HG03103 (cell line): ENCODE results near the gene DAD1.
"Not testable (repeated sequence)": the region's sequence is repeated elsewhere in the genome, so short reads cannot be mapped to it uniquely, and the experiment has no call there.

ENCODE experiments used
- ATAC-seq: cut with Tn5 transposase; IDR thresholded peaks from one replicate; pipeline ENCODE4 v1.9.1; 2021; ENCODE audit warnings: low read depth; ENCODE audit not compliant: unreplicated experiment

The DAD1 gene

DNA sequence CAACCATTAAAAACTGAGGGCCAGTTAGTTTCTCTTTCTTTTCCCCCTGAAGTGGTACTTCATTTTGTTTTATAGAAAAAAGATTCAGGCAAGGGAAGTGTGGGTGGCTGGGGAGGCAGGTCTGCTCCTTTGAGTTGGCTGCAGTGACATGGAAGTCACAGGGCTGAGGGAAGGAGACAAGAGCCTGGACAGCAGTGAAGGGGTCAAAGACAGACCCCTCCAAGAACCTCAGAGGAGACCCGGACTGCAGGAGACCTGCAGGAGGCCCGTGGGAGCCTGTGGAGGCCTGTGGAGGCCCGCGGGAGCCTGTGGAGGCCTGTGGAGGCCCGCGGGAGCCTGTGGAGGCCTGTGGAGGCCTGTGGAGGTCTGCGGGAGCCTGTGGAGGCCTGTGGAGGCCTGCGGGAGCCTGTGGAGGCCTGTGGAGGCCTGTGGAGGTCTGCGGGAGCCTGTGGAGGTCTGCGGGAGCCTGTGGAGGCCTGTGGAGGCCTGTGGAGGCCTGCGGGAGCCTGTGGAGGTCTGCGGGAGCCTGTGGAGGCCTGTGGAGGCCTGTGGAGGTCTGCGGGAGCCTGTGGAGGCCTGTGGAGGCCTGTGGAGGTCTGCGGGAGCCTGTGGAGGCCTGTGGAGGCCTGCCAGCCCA is 35.0 kb downstream of the DAD1 start:
- not testable (repeated sequence) for ATAC-seq

DNA sequence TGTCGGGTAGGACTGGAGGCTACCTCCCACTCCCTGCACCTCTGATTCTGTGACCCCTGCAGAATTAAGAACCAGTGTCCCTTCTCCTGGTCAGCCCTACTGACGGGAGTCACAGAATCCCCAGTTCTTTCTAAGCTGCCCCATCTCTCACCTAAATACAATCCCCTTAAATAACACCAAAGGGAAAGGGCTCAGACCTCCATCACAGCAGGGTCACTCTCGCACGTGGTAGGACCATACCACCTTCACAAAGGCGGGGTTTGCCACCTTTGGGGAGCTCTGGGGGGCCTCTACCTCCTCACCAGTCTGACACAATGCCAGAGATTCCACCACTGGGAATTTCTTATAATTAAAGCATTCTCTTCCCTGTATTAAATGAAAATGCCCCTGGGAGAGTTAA is 35.6 kb downstream of the DAD1 start:
- ATAC-seq = no peak

DNA sequence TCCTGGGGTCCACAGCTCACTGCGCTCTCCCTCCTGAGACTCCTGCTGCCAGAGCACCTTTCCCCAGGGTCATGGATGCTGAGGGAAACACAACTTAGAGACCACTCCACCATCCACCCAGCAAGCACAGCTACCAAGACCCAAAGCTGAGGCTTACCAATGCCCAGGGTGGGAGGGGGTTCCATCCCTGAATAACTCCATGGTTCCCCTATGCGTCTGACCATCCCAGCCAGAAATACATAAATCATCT is 36.3 kb downstream of the DAD1 start:
- ATAC-seq = no peak

DNA sequence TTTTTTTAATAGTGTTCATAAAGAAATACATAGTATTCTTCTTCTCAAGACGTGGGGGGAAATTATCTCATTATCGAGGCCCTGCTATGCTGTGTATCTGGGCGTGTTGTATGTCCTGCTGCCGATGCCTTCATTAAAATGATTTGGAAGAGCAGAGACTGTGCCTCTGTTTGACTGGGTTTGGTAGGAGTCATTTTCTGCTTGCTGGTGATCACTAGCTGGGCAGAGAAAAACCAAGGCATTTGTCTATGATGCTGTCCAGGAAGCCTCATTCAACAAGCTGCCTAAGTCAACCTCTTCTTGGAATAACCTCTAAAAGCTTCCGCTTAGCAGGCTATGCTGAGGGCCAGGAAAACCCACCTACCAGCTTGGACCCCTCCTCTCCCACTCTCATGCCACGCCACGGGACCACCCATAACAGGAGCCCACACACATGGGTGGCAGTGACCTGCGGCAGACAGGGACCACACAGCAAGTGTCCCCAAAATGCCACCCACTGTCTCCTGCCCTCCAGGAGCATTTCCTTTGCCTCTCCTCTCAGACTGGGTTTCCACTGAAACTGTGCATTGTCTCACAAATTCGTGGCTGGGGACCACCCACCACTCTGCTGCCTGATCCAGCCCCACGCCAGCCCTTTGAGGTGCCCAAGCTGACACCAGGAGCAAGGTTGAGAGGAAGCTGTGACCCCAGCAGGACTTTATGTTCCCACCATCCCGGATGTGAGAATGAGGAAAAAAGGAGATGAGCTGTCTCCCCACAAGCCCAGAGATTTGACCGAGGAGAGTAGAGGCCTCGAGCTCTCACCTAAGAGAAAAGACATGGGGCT is 36.8 kb downstream of the DAD1 start:
- no peak for ATAC-seq

DNA sequence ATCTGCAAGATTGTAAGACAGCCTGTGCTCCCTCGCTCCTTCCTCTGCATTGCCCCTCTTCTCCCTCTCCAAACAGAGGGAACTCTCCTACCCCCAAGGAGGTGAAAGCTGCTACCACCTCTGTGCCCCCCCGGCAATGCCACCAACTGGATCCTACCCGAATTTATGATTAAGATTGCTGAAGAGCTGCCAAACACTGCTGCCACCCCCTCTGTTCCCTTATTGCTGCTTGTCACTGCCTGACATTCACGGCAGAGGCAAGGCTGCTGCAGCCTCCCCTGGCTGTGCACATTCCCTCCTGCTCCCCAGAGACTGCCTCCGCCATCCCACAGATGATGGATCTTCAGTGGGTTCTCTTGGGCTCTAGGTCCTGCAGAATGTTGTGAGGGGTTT is 37.4 kb downstream of the DAD1 start:
- ATAC-seq = no peak

DNA sequence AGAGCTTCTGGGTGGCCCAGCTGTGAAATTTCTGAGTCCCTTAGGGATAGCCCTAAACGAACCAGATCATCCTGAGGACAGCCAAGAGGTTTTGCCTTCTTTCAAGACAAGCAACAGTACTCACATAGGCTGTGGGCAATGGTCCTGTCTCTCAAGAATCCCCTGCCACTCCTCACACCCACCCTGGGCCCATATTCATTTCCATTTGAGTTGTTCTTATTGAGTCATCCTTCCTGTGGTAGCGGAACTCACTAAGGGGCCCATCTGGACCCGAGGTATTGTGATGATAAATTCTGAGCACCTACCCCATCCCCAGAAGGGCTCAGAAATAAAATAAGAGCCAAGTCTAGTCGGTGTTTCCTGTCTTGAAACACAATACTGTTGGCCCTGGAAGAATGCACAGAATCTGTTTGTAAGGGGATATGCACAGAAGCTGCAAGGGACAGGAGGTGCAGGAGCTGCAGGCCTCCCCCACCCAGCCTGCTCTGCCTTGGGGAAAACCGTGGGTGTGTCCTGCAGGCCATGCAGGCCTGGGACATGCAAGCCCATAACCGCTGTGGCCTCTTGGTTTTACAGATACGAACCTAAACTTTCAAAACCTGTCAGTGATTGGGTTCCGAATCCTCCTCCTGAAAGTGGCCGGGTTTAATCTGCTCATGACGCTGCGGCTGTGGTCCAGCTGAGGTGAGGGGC is 38.9 kb downstream of the DAD1 start:
- peak; percentile 49 for ATAC-seq

DNA sequence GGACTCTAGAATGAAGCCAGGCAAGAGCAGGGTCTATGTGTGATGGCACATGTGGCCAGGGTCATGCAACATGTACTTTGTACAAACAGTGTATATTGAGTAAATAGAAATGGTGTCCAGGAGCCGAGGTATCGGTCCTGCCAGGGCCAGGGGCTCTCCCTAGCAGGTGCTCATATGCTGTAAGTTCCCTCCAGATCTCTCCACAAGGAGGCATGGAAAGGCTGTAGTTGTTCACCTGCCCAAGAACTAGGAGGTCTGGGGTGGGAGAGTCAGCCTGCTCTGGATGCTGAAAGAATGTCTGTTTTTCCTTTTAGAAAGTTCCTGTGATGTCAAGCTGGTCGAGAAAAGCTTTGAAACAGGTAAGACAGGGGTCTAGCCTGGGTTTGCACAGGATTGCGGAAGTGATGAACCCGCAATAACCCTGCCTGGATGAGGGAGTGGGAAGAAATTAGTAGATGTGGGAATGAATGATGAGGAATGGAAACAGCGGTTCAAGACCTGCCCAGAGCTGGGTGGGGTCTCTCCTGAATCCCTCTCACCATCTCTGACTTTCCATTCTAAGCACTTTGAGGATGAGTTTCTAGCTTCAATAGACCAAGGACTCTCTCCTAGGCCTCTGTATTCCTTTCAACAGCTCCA is 39.6 kb downstream of the DAD1 start:
- ATAC-seq = no peak

DNA sequence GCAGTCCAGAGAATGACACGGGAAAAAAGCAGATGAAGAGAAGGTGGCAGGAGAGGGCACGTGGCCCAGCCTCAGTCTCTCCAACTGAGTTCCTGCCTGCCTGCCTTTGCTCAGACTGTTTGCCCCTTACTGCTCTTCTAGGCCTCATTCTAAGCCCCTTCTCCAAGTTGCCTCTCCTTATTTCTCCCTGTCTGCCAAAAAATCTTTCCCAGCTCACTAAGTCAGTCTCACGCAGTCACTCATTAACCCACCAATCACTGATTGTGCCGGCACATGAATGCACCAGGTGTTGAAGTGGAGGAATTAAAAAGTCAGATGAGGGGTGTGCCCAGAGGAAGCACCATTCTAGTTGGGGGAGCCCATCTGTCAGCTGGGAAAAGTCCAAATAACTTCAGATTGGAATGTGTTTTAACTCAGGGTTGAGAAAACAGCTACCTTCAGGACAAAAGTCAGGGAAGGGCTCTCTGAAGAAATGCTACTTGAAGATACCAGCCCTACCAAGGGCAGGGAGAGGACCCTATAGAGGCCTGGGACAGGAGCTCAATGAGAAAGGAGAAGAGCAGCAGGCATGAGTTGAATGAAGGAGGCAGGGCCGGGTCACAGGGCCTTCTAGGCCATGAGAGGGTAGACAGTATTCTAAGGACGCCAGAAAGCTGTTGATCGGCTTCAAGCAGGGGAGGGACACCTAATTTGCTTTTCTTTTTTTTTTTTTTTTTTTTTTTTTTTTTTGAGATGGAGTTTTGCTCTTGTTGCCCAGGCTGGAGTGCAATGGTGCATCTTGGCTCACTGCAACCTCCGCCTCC is 40.9 kb downstream of the DAD1 start:
- ATAC-seq = no peak

DNA sequence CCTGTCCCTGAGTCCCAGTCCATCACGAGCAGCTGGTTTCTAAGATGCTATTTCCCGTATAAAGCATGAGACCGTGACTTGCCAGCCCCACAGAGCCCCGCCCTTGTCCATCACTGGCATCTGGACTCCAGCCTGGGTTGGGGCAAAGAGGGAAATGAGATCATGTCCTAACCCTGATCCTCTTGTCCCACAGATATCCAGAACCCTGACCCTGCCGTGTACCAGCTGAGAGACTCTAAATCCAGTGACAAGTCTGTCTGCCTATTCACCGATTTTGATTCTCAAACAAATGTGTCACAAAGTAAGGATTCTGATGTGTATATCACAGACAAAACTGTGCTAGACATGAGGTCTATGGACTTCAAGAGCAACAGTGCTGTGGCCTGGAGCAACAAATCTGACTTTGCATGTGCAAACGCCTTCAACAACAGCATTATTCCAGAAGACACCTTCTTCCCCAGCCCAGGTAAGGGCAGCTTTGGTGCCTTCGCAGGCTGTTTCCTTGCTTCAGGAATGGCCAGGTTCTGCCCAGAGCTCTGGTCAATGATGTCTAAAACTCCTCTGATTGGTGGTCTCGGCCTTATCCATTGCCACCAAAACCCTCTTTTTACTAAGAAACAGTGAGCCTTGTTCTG is 41.6 kb downstream of the DAD1 start:
- ATAC-seq = no peak

DNA sequence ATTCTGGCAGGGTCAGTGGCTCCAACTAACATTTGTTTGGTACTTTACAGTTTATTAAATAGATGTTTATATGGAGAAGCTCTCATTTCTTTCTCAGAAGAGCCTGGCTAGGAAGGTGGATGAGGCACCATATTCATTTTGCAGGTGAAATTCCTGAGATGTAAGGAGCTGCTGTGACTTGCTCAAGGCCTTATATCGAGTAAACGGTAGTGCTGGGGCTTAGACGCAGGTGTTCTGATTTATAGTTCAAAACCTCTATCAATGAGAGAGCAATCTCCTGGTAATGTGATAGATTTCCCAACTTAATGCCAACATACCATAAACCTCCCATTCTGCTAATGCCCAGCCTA is 42.3 kb downstream of the DAD1 start:
- no peak for ATAC-seq

DNA sequence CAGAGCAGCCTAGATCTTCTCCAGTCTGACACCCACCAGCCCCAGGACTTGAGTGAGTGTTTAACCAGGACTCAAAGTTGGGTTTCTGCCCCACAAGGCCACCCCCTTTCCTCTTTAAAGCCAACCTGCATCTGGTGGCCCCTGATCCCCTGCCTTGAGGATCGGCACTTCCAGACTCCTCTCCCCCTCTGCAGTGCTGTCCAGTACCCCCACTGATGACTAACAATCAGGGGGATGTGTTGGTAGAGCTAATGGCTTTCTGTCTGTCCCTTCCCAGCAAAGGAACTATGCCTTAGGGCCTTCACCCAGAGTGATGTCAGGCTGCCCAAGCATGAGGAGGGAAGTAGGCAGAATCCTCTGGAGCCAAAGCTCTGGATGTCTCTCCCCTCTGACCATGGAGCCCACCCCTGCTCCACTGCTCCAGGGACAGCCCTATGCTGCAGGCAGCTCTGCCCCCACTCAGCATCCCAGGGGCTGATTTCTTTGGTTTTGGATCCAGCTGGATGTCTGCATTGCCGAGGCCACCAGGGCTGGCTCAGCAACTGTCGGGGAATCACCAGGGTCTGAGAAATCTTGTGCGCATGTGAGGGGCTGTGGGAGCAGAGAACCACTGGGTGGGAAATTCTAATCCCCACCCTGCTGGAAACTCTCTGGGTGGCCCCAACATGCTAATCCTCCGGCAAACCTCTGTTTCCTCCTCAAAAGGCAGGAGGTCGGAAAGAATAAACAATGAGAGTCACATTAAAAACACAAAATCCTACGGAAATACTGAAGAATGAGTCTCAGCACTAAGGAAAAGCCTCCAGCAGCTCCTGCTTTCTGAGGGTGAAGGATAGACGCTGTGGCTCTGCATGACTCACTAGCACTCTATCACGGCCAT is 42.9 kb downstream of the DAD1 start:
- no peak for ATAC-seq

DNA sequence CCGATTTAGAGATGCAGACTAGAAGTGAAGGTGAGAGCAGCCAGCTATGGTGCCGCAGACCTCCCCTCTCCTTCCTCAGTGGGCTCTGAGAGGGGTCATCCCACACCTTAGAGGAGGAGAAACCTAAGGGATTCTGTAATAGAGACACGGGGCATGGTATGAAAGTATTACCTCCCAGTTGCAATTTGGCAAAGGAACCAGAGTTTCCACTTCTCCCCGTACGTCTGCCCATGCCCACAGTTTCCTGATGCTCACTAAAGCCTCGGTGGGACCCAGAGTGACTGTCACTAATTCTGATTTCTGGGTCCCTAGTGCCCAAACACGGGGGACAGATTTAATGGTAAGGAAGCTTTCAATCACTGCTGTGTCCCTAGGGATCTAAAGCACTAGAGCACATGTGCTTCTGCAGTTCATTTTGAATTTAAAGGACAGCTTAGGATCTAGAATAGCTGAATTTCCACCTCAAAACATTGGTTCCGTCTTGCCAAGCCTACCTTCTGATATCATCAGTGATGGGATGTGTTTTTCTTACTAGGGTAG is 44.1 kb downstream of the DAD1 start:
- ATAC-seq = no peak

DNA sequence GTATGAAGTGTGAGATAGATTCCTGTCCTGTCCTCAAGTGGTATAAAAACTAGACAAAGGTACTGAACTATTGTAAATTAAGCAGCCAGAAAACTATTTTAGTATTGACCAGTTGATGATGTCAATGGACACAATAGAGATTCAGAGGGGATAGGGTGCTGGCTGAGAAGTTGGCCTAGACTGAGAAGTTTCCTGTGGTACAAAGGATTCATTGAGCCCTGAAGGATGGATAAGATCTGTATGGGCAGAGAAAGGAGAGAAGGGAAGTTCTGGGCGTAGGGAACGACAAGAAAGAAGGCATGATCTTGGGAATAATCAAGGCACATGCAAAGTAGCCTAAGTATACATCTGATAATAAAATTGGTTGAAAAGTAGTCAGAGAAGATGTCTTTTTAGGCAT is 44.6 kb downstream of the DAD1 start:
- no peak for ATAC-seq

DNA sequence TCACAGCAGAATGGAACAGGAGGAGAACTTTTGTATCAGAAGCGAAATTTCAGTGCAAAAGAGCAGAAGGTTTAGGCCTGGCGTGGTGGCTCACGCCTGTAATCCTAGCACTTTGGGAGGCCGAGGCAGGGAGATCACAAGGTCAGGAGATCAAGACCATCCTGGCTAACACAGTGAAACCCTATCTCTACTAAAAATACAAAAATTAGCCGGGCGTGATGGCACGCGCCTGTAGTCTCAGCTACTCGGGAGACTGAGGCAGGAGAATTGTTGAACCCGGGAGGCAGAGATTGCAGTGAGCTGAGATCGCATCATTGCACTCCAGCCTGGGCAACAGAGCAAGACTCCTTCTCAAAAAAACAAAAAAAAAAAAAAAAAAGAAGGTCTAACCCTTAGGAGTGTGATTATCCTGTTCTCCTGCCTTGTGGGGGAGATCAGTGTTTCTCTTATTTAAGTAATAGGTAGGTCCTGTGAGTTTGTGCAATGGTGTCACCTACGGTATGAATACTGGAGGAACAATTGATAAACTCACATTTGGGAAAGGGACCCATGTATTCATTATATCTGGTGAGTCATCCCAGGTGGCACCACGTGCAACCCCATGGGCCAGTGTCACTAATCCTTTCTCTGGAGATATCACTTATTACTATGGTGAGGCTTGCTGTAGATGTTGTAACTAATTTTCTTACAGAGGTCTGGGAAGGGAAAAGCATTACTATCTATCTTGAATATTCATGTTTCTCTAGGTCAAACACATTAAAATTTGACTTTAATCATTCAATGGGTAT is 45.3 kb downstream of the DAD1 start:
- not testable (repeated sequence) for ATAC-seq

DNA sequence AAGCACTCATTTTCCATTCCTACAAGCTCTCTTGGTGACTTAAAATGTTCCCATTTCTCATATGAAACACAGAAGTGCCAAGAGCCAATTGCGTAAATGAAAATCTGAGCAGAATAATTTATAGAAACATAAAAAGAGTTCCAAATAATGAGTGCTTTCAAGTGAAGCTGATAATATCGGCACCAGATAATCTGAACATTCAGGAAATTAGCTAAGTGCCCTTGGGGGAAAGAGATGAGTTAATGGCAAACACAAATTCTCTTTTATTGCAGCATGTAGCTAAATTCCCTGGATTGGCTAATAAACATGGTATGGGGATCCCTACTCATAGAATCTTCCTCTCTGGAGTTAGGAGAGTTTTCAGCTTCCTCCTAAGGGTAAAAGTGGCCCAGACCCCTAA is 46.7 kb downstream of the DAD1 start:
- no peak for ATAC-seq

DNA sequence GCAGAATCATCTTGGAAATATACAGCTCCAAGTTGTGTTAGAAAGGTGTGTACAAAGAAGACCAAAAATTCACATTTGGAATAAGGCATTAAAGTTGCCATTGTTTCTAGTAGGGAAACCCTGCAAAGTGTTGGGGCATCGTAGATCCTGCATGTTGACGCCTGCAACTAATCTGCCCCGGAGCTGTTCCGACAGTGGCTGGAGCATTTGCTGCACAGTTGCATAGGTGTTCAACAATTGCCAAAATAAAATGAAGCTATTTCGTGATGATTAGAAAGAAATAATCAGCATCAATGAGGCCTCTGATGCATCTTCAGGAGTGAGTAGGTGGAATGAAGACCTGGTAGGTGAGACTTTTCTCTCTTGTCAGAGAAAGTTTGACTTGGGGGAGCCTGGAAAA is 47.3 kb downstream of the DAD1 start:
- no peak for ATAC-seq

DNA sequence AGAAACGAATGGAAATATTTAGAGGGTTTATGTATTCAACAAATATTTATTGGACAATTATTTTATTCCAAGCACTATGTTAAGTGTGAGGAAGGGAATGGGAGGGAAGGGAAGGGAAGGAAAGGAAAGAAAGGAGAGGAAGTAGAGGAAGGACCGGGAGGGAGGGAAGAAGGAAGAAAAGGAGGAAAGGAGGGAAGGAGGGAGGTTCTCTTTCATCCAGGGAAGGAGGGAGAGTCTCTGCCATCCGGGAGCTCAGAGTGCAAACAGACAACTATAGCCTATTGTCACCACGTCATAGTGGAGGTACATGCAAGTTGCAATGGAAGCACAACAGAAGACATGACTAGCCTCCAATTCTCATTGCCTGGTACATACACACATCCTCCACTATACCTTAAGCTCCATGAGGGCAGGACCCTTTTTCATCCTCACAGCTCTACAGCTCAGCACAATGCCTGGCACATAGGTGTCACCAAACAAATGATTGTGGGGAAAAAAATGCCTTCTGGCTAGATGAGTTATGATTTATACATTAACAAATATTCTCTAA is 48.1 kb downstream of the DAD1 start:
- no peak for ATAC-seq

DNA sequence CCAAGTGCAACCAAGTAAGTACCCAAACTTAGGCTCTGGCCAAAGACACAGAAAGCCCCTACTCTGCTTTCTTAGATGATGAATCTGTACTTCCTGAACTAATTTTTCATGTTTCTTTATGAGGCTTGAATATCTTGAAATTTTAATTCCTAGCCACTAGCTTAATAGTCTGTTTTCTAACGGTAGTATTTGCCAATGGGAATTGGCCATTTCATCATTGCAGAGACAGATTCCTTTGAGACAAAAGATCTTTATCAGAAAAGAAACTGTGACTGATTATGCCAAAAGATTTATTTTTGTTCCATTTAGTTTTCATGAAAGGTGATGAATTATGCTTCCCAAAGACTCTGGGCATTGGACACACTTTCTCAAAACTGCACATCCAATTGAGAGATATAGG is 48.7 kb downstream of the DAD1 start:
- no peak for ATAC-seq
